DOHH2 (cell line): ENCODE results near the gene IVL.

ENCODE experiments used
- EZH2phosphoT487 ChIP-seq: fragments of 200-600 bp; sonication (generic); IDR thresholded peaks from 2 replicates; pipeline ENCODE4 v1.6.1; 2017; ENCODE audit warnings: borderline replicate concordance, mild to moderate bottlenecking, antibody characterized with exemption, low read length, moderate library complexity, mixed read lengths
- TF ChIP-seq, protein P1 (sequence below): fragments of 200-600 bp; sonication (generic); IDR thresholded peaks from one replicate; pipeline ENCODE4 v1.5.1; 2014; ENCODE audit warnings: antibody characterized with exemption, mild to moderate bottlenecking, low read depth, low read length; ENCODE audit not compliant: poor library complexity, severe bottlenecking

DNA sequence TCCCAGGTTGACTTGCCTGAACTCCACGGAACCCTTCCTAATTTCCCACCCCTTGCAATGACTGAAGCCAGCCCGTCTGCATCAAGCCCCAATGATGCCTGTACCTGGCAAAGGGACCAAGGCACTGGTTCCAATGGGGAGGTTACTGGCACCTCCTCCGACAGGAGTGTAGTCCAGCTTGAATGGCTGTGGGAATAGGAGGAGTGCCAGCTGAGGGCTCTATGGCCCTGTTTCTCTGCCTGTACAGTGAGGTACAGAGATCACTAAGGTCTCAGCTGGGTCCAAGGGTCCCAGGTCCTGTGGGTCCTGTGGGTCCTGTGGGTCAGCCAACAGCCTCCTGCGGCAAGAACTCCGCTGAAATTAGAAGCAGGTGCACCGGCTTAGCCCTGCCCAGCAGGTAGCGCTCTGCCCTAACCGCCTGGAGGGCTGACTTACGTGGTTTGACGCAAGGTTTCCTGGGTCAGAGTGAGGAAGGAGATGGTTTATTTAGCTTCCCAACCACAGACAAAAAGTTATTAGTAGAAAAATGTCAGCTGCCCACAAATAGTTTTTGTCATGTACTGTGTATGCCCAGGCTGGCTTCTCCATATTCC, 52.2 kb downstream of the IVL start:
- TF ChIP-seq, protein P1, sequence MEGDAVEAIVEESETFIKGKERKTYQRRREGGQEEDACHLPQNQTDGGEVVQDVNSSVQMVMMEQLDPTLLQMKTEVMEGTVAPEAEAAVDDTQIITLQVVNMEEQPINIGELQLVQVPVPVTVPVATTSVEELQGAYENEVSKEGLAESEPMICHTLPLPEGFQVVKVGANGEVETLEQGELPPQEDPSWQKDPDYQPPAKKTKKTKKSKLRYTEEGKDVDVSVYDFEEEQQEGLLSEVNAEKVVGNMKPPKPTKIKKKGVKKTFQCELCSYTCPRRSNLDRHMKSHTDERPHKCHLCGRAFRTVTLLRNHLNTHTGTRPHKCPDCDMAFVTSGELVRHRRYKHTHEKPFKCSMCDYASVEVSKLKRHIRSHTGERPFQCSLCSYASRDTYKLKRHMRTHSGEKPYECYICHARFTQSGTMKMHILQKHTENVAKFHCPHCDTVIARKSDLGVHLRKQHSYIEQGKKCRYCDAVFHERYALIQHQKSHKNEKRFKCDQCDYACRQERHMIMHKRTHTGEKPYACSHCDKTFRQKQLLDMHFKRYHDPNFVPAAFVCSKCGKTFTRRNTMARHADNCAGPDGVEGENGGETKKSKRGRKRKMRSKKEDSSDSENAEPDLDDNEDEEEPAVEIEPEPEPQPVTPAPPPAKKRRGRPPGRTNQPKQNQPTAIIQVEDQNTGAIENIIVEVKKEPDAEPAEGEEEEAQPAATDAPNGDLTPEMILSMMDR: no peak
- no peak for TF ChIP-seq EZH2phosphoT487
